Measurements from ENCODE around the gene THSD4. TPM values are rescaled to one million over a fixed set of nuclear protein-coding genes. Genes with fewer than 3 reads are reported as not detected.

Gene THSD4
- polyA plus RNA-seq, 2 of the 4 experiments (the other 2 are of a cell fraction) = 15.8 to 40.7 TPM

GRCh38 chr15:71391421-71392088, 276.3 kb downstream of the THSD4 start:
- ChIA-PET POLR2A (interaction anchor here (0.7 kb wide), 1 partner anchor 8 kb away, joined by 9 read pairs; no protein-coding TSS in a partner anchor), CTCF (interaction anchor here (0.8 to 2.4 kb wide), 6 partner anchors 9 to 412 kb away, joined by 3 to 10 read pairs (median 4); no protein-coding TSS in a partner anchor)
- FAIRE-seq = no peak
- WGBS (ENCODE audit: missing lambda C conversion rate) = 95% methylated on average over 6 of the region's 6 CpGs
- Histone ChIP-seq H3K9me3 (peaks cover 7% of the 10 kb centered on the region; the same call in 1 of the 3 replicates), H3K4me1 (peaks cover 18% of the 10 kb centered on the region), H3K4me2 (no peak overlapping the region), H3K4me3 (no peak overlapping the region), H3K27ac (peak overlapping the region in 1 of 2 experiments; percentile 20; a peak in 2 of 6 replicates)
- no peak for DNase-seq (ENCODE audit: low read depth in 1 of 2, low spot score in 1 of 2)
- TF ChIP-seq CHD2 (IDR thresholded peaks at IDR 0.05; ENCODE audit: low read length, partially characterized antibody) (no peak), CTCF (IDR thresholded peaks at IDR 0.05) (no peak), MYC (IDR thresholded peaks at IDR 0.05; ENCODE audit: borderline replicate concordance, low read length) (no peak)
- ATAC-seq = no peak

- ChIA-PET CTCF (interaction anchor here (0.8 to 3.3 kb wide), 7 partner anchors 12 to 408 kb away, joined by 3 to 8 read pairs (median 3); no protein-coding TSS in a partner anchor), POLR2A (no interaction called here)
- TF ChIP-seq ZSCAN20 (CRISPR knock-in tag; IDR thresholded peaks at IDR 0.05) = no peak
- no peak for TF ChIP-seq GATA3 (IDR thresholded peaks at IDR 0.05; ENCODE audit: borderline replicate concordance)
- no peak for TF ChIP-seq CHD2 (IDR thresholded peaks at IDR 0.05; ENCODE audit: low read length, partially characterized antibody)
- FAIRE-seq (no peak), DNase-seq (ENCODE audit: low read depth in 1 of 2, low spot score in 1 of 2) (no peak), ATAC-seq (no peak)
- Histone ChIP-seq H3K9me3 (peaks cover 7% of the 10 kb centered on the region; the same call in 1 of the 3 replicates), H3K4me3 (no peak overlapping the region), H3K27ac (peak overlapping the region in 1 of 2 experiments; percentile 6; a peak in 2 of 6 replicates), H3K4me2 (no peak overlapping the region), H3K4me1 (peaks cover 16% of the 10 kb centered on the region)
- WGBS (ENCODE audit: missing lambda C conversion rate) = 91% methylated on average over 11 of the region's 11 CpGs
These were observed 277.6 kb downstream of the THSD4 start for GRCh38 chr15:71392861-71393283.

- H3K4me3 ChIP-seq = no peak overlapping the region
- H3K4me1 ChIP-seq = peaks cover 12% of the 10 kb centered on the region
- WGBS (ENCODE audit: missing lambda C conversion rate) = 92% methylated on average over 3 of the region's 3 CpGs
- peaks cover 7% of the 10 kb centered on the region; the same call in 1 of the 3 replicates for H3K9me3 ChIP-seq
- FAIRE-seq = no peak
- ATAC-seq = no peak
- H3K27ac ChIP-seq = peak overlapping the region in 1 of 2 experiments; percentile 6; a peak in 2 of 6 replicates
- no peak for DNase-seq (ENCODE audit: low read depth in 1 of 2, low spot score in 1 of 2)
- ChIA-PET POLR2A (no interaction called here), CTCF (interaction anchor here (0.6 to 3.3 kb wide), 7 partner anchors 11 to 382 kb away, joined by 3 to 8 read pairs (median 3); no protein-coding TSS in a partner anchor)
- H3K4me2 ChIP-seq = no peak overlapping the region
- TF ChIP-seq HOXB5 (CRISPR knock-in tag; IDR thresholded peaks at IDR 0.05) (no peak), PBX3 (IDR thresholded peaks at IDR 0.05) (no peak), E2F6 (IDR thresholded peaks at IDR 0.05; ENCODE audit: borderline replicate concordance, low read depth) (no peak), HOXB13 (CRISPR knock-in tag; IDR thresholded peaks at IDR 0.05; ENCODE audit: low read depth) (no peak), CTCF (IDR thresholded peaks at IDR 0.05) (no peak), USF2 (IDR thresholded peaks at IDR 0.05) (no peak), REST (IDR thresholded peaks at IDR 0.05) (no peak), SREBF2 (IDR thresholded peaks at IDR 0.05) (no peak), ZSCAN20 (CRISPR knock-in tag; IDR thresholded peaks at IDR 0.05) (no peak), NFE2L2 (conservative IDR thresholded peaks at IDR 0.05; ENCODE audit: low read length) (no peak), NPAS2 (CRISPR knock-in tag; IDR thresholded peaks at IDR 0.05; ENCODE audit: borderline replicate concordance) (no peak), CHD2 (IDR thresholded peaks at IDR 0.05; ENCODE audit: low read length, partially characterized antibody) (no peak), BHLHE40 (IDR thresholded peaks at IDR 0.05; ENCODE audit: low read depth, low read length) (no peak), POLR2A (IDR thresholded peaks at IDR 0.05; ENCODE audit: low read length) (no peak), KDM1A (IDR thresholded peaks at IDR 0.05; ENCODE audit: low read depth) (no peak), MAX (IDR thresholded peaks at IDR 0.05) (no peak), HOXA7 (CRISPR knock-in tag; IDR thresholded peaks at IDR 0.05) (no peak)
These were observed 278.1 kb downstream of the THSD4 start for GRCh38 chr15:71393383-71393782.

Data from A549 (cell line).